ENCODE results near the gene REV3L.

Gene REV3L

GRCh38 chr6:111381728-111382127 is 101.3 kb downstream of the REV3L start:
- Histone ChIP-seq H3K4me3 (no peak overlapping the region), H3K27ac (peak overlapping the region in 1 of 2 donors; percentile 61), H3K4me1 (peaks cover 0 to 36% (median 12%) of the 10 kb centered on the region in 4 donors), H3K36me3 (peaks cover 15 to 52% (median 23%) of the 10 kb centered on the region in 3 donors), H3K9me3 (no peaks in the 10 kb centered on the region), H3K27me3 (no peaks in the 10 kb centered on the region)
- no peak for DNase-seq
- intact Hi-C loops (cut with DNase I; ENCODE audit: low total_unique reads): no loop called here
- TF ChIP-seq, protein P1, sequence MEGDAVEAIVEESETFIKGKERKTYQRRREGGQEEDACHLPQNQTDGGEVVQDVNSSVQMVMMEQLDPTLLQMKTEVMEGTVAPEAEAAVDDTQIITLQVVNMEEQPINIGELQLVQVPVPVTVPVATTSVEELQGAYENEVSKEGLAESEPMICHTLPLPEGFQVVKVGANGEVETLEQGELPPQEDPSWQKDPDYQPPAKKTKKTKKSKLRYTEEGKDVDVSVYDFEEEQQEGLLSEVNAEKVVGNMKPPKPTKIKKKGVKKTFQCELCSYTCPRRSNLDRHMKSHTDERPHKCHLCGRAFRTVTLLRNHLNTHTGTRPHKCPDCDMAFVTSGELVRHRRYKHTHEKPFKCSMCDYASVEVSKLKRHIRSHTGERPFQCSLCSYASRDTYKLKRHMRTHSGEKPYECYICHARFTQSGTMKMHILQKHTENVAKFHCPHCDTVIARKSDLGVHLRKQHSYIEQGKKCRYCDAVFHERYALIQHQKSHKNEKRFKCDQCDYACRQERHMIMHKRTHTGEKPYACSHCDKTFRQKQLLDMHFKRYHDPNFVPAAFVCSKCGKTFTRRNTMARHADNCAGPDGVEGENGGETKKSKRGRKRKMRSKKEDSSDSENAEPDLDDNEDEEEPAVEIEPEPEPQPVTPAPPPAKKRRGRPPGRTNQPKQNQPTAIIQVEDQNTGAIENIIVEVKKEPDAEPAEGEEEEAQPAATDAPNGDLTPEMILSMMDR (IDR thresholded peaks at IDR 0.05): no peak

- no peaks in the 10 kb centered on the region for H3K27me3 ChIP-seq
- intact Hi-C loops (cut with DNase I; ENCODE audit: low total_unique reads): no loop called here
- DNase-seq: no peak
- peak overlapping the region in 1 of 2 donors; percentile 61 for H3K27ac ChIP-seq
- no peak overlapping the region for H3K4me3 ChIP-seq
- peaks cover 21 to 52% (median 27%) of the 10 kb centered on the region in 3 donors for H3K36me3 ChIP-seq
- TF ChIP-seq, protein P1 (IDR thresholded peaks at IDR 0.05): no peak
- H3K4me1 ChIP-seq: peaks cover 0 to 31% (median 12%) of the 10 kb centered on the region in 4 donors
- H3K9me3 ChIP-seq: no peaks in the 10 kb centered on the region
Measured at GRCh38 chr6:111381123-111381522, 101.9 kb downstream of the REV3L start.

DNA sequence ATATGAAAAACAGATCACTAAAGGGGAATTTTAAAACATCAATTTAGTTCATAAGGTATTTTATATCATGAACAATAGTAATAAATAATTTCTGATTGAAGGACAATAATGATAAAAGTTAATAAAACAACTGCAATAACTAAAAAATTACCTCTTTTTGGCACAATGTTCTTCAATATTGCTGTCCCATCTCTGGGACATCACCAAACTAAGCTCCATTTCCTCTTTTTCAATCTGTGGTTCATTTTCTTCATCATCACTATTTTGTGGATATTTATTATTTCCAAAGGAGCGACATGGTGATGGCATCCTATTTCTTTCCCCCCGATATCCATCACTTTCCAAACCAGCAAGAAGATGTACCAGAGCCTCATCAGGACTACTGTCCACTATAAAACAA is 103.2 kb downstream of the REV3L start:
- Histone ChIP-seq H3K27ac (no peak overlapping the region), H3K36me3 (peaks cover 27 to 55% (median 34%) of the 10 kb centered on the region in 3 donors), H3K4me3 (no peak overlapping the region), H3K4me1 (peaks cover 0 to 27% (median 12%) of the 10 kb centered on the region in 4 donors), H3K9me3 (no peaks in the 10 kb centered on the region), H3K27me3 (no peaks in the 10 kb centered on the region)
- DNase-seq: no peak
- TF ChIP-seq, protein P1 (IDR thresholded peaks at IDR 0.05): no peak
- intact Hi-C loops (cut with DNase I; ENCODE audit: low total_unique reads): loop anchor here (10.0 kb wide), 1 partner anchor 95 kb away; no protein-coding TSS in a partner anchor

GRCh38 chr6:111379302-111379701 is 103.7 kb downstream of the REV3L start:
- intact Hi-C loops (cut with DNase I; ENCODE audit: low total_unique reads): loop anchor here (10.0 kb wide), 1 partner anchor 95 kb away; no protein-coding TSS in a partner anchor
- TF ChIP-seq, protein P1 (IDR thresholded peaks at IDR 0.05): no peak
- H3K27me3 ChIP-seq: no peaks in the 10 kb centered on the region
- H3K4me3 ChIP-seq: no peak overlapping the region
- H3K4me1 ChIP-seq: peaks cover 0 to 27% (median 12%) of the 10 kb centered on the region in 4 donors
- H3K27ac ChIP-seq: no peak overlapping the region
- H3K9me3 ChIP-seq: no peaks in the 10 kb centered on the region
- DNase-seq: no peak
- peaks cover 21 to 56% (median 39%) of the 10 kb centered on the region in 3 donors for H3K36me3 ChIP-seq

DNA sequence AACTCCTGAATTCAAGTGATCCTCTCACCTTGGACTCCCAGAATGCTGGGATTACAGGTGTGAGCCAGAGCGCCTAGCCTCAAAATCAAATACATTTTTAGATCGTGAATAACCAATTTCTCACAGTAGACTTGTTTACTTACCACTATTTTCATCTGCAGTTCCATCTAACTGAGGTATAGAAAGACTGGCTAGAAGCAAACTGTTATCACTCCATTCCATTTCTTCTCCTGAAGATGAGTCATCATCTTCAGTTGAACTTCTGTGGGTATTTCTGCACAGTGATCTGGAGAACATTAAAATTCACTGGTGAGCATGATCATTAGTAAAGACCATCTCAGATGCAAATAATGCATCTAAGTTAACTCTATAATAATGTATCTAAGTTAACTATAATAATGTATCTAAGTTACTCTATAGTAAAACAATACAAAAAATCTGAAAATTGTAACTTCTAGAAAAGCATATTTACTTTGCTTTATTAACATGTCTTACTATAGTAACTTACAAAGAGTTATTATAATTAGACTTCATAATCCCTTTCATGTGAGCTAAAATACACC is 105.4 kb downstream of the REV3L start:
- intact Hi-C loops (cut with DNase I; ENCODE audit: low total_unique reads): loop anchor here (10.0 kb wide), 1 partner anchor 97 kb away; no protein-coding TSS in a partner anchor
- no peaks in the 10 kb centered on the region for H3K9me3 ChIP-seq
- DNase-seq: no peak
- no peak overlapping the region for H3K27ac ChIP-seq
- TF ChIP-seq, protein P1 (IDR thresholded peaks at IDR 0.05): no peak
- H3K27me3 ChIP-seq: no peaks in the 10 kb centered on the region
- H3K4me1 ChIP-seq: peaks cover 0 to 23% (median 11%) of the 10 kb centered on the region in 4 donors
- H3K36me3 ChIP-seq: peaks cover 21 to 62% (median 44%) of the 10 kb centered on the region in 3 donors
- no peak overlapping the region for H3K4me3 ChIP-seq

Data from tibial artery (tissue), 4 donors.